NCI-H1694 treated with DMSO at 0.1 percent for 48 hours (cell line): ENCODE results near the gene COL5A2.

Experiments used
- DNase-seq: peaks from one replicate; lab custom pipeline; 2025; lab: John Stamatoyannopoulos, UW

Gene COL5A2

DNA sequence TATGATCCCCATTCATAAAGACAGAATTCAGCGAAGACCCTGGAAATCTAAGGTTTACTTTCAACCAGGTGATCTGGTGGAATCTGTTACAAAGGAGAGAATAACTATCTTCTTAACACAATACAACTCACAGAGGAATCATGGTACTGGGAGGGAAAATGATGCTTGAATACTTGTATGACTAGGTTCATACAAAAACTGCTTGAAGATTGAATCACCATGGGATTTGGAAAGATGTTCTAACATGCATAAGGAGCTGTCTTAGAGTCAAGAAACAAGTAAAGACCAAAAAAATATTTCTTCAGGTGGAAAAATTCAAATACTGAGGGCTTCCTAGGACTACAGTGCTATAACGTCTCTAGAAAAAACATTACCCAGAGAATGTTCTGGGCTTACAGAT lies 32.2 kb downstream of the COL5A2 start:
- DNase-seq, result no peak

DNA sequence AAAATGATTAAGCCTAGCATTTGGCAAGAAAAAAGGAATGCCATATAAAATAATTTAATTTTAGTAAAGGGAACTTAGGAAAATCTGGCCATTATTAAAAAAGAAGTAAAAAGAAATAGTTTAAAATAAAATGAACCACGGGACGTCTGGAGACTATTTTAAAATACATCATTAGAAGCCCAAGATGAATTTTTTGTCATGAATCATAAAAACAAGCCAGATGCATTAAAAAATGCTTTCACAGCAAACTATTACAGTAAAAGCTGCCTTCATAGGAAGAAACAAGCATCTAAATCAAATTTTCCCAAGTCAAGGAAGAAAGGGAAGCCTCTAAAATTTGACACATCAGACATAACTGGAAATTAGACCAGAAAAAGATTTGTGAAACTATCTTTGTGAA lies 33.0 kb downstream of the COL5A2 start:
- no peak for DNase-seq

DNA sequence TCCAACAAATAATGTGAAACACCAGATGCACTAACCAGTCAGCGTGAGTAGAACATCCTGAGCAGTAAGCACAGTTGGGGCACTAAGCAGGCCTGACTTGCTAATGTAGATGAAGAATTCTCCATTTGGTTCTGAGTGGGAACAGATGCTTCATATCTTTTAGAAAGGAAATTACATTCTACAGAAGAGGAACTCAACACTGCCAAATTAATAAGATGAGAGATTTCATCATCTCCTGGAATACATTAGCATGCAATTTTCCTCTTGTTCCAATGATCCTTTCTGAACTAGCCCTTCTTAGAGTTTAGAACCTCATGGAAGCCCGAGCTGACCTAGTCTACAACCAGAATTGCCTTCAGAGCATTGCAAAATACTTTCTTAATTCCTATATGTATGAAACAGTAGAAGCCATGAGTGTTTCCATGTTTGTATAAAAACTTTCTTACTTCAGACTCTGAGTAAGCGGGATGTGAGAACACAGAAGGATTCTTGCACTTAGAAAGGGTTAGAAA lies 34.8 kb downstream of the COL5A2 start:
- no peak for DNase-seq

DNA sequence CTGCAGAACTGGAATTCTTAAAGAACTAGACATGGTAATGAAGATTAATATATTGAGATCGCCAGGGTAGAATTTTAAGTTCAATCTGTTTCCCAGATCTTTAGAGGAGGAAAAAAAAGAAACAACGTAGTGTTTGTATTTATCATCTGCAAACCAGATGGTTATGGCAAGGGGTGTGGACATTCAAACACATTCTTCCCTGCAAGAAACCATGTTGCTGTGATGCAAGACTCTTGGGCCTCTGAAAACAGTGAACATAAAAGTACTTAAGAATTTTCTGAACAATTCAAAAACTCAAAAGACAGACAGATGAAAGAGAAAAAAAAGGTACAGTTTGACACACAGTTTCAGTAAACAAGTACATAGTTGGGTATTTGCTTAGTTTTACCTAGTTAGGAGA lies 35.6 kb downstream of the COL5A2 start:
- no peak for DNase-seq

DNA sequence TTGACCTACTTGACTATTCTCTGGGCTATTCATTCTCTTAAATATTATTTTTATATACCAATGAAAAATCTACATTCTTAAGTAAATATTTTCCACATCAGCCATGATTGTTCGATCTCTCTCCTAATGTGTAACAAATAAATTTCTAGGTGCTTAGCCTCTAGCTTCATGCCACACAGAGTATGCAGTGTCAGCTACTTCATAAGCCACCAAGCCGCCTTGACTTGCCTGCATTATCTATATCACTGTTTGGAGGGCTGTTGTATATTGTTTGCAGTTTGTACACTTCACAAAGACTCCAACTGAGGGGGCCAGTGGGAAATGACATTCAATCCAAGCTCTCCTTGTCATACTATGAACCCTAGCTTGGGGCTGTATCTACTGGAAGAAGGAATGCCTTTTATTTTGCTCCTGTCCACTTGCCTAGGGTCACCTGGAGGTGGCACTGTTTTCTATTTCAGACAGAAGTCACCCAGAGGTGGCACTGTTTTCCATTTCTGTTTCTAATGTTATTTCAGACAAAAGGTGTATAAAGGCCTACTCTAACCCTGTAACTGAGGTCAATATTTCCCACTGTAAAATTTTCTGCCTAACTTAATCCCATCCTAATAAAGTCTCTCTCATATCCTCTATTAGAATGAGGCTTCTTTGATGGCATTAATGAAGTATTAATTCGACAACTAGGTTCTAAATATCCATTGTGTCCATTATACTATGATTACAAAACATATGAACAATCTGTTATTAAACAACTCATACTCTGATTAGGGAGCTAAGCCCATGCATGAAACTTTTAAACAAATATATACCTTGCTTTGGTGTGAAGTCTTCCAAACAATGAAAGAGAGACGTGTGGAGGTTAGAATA lies 36.4 kb downstream of the COL5A2 start:
- peak; percentile 49 for DNase-seq

DNA sequence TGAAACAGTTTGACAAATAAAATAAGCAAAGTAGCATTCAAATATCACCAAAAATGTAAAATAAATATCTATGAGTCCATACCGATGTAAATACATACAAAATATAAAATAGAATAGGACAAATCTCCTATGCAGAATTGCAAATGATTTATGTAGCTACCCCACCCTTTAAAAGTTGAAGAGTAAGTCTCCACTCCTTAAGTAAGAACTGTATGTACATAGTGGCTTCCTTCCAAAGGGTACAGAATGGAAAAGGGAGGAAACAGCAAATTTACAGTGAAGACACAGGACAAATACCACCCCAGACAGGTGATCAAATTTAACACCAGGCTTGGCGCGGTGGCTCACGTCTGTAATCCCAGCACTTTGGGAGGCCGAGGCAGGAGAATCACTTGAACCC lies 40.8 kb downstream of the COL5A2 start:
- no peak for DNase-seq

DNA sequence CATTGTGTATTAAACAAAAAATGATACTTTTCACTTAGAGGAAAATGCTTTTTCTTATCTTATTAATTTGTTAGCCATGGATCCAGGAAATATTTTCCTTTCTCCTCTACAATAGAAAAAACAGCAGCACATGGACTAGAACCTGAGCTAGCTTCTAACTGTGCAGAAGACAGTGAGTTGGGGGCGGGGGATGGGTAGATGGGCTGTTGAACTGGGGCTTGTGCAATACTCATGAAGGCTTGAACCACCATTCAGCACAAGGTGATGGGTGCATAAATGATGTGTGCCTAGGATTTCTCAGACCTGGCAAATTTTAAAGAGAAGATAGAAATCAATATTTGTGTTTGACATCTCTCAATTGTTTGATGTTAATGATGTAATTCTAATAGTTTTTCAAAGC lies 42.0 kb downstream of the COL5A2 start:
- DNase-seq, result no peak

DNA sequence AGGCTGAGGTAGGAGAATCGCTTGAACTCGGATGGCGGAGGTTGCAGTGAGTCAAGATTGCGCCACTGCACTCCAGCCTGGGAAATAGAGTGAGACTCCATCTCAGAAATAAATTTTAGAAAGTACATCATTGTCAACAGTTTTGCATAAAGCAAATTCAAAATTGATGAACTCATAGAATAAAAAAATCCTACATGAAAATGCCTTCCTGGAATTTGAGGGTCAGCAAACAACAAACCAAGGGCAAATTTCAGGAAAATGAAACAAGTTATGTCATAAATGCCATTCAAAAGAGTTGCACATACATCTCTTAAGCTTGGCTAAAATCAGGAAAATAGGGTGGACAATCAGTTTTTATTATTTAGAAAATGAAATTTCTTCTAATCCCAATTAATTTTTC lies 45.1 kb downstream of the COL5A2 start:
- DNase-seq, result no peak

DNA sequence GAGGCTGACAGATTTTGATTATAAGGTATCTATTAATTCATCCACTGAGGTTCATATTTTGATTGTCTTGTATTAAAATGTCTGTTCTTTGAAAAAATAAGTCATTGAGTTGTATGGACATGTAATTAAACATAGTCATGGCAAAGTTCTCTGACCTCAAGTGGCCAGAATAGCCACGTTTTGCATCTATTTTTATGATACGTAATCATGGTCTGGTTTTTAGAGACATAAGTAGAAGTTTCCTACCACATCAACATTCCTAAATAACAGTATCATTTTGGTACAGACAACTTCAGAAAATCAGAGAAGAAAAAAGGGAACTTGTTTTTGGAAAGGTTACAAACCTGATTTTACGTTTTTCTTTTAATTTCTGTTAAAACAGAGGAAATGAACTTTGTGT lies 47.6 kb downstream of the COL5A2 start:
- no peak for DNase-seq

DNA sequence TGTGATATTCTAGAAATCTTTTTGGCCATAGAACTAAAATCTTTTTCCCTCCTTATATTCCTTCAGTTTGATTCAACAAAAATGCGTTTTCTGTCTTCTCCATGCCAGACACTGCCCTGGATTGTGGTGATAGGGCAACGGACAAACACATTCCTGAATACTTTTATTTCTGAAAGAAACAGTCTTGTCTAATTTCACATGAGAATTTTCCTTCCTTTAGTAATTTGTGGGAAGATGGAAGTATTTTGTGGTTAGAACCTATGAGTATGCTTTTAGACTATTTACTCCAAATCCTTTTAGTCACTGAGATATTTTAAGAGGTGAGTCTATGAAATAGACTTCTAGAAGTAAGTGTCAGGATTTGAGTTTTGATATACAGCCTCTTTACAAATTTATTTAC lies 49.6 kb downstream of the COL5A2 start:
- DNase-seq, result no peak

DNA sequence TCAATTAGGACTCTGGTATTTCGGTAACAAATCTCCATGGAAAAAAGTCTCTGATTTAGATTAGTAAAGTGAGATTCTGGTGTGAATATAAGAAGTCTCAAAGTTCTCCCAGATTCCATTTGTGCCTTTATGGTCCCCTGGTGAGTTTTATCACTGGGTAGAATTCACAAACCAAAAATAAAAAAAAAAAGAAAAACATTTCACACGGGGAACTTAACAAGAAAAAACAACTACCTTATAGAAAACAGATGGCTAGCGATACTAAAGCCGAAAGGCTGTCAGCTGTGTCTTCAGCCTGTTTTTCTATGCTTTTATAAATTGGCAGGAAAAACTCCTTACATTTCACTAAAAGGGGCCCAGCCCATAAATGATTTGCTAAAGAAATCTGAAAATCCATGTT lies 50.6 kb downstream of the COL5A2 start:
- no peak for DNase-seq

DNA sequence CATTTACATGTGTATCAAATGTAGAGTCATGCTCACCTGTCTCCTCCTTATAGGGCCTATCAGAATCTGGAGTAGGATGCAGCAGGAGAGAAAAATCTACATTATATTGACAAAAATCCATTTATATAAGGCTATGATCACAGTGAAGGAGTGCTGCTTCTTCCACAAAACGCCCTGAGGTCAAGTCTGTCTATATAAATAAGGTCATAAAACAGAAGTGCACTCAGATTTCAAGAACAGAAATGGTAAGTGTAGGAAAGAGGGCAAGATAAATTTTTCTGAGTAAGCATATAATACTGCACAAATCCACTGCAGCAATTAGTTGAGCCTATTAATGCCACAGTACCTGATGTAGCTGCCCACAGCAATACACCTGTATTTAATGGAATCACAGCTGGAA lies 51.8 kb downstream of the COL5A2 start:
- no peak for DNase-seq

DNA sequence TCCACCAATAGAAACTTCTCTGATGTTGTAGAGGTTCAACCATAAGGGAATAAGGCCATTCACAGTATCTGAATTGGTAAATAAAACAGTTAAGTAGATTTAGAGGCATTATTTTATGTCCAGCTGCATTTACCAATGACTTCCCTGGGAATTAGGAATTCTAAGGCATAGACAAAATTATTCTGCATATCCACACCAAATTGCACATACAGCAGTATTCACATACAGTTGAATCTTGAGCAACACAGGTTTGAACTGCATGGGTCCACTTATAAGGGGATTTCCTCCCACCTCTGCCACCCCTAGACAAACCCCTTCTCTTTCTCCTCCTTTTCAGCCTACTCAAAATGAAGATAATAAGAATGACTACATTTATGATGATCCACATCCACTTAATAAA lies 54.4 kb downstream of the COL5A2 start:
- DNase-seq, result no peak

DNA sequence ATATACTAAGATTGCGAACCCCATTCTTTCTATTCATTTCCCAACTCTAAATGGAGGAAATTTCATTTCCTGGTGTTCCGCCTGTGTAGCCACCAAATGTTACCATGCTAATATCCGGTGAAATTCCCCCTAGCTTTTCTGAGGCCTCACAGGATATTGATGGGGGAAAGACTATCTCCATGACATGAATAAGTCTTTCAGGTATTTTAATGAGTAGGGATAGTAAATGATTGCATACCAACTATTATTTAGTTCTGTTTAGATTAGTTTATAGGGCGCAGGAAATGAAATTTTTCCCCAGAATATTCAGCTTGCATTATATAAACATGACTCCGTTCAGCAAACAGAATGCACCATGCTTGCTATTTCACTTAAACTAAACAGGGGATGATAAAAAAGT lies 55.4 kb downstream of the COL5A2 start:
- DNase-seq, result no peak

DNA sequence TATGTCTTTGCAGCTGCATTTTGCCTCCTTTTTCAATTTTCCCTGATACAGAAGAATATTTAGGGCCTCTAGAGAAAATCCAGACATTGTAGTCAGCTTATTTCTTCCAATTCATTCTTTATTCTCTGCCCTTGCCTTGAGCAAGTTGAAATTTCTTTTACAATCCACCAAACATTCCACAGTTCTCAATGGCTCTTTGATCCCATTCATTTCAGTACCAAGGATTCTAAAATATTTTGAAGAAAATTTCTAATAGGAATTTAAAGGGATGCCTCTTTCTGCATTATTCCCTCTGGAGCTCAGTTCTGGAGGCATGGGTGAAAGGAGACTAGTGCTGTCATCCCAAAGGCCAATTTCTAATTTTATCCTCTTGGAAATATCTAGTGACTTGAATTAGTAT lies 61.2 kb downstream of the COL5A2 start:
- no peak for DNase-seq

DNA sequence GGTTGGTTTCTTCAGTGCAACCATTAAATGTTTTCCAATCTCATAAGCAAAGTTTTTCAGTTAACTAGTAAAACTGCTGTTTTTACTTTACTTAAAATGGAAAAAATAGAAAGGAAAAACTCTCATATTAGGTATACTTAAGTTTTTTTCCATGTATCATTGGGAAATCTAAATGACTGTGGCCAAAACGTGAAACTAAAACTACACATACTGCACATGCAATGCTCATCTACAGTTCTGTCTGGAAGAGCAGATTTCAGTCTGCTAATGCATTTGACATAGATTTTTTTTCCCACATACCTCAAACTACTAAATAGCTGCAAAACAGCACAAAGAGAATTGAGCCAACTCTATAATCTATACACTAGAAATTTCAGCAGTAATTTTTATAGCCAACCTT lies 62.6 kb downstream of the COL5A2 start:
- no peak for DNase-seq

DNA sequence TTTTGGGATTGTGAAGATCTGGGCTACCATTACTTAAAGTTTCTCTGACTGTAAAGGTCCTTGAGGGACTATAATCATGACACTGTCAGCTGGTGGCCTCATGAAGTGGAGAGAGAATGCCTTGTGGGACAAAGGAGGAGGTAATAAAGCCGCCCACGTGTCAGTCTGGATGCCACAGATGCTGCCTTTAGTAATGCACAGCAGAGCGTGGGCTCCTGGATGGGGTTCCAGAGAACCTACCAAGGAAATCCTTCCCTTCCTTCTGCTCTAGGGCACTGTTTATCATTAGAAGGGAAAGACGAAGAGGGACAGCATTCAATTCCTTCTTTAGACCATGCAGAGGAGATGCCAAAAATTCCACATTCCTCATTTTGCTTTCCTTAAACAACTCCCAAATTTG lies 63.5 kb downstream of the COL5A2 start:
- DNase-seq, result no peak

DNA sequence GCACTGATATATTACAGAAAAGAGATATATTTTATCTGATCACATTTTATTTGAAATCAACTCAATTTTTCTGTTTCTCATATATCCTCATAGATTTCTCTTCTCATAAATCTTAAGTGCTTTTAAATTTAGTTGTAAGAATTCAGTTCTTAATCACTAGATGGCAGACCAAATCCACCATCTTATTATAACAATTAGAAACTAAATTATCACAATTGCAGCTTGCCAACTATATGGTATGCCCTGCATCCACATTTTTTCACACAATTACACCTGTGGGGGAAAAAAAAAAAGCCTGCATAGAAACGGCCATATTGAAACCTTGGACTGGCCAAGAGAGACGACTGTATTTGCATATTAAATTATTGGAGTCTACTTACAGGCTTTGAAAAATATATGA lies 64.4 kb downstream of the COL5A2 start:
- no peak for DNase-seq

DNA sequence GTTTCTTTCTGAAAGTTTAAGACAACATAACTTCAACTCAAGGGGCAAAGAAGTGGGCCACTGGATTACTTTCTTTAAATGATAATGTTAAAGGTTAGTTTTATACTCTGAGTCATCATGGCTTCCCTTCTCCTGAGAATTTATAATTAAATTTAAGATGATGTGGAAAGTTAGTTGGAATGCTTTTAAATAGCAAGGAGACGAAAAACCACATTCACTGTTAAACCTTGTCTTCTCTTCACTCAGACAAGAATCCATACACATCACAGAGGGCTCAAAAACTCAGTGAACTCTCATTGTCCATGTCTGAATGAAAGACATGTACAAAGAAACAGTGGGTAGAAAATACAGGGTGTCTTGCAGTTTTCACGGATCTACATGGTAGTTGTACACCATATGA lies 65.6 kb downstream of the COL5A2 start:
- no peak for DNase-seq

DNA sequence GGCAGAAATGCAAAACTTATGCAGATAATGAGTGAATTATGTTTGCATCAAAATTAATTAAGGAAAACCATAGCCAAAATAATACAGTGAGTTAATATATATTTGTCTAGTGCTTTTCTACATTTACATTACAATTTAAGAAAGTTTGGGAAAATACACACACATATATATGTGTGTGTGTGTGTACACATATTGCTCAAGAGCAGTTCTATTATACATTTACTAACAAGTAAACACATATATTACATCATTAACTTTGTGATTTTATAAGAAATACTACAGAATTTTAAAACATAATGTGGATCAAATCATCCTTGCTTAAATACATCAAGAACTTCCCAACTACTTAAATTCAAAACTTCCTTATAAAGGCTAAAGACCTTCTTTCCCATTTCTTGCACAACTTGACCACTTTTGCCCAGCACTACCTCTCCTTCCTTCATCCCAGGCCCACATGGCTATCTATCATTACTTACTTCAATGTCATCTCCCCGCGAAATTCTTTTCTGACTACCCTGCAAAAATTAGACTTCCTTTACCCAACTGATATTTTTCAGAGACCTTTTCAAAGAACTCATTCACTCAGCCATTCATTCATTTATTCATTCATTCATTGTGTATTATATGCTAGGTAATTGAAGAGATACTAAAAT lies 68.4 kb downstream of the COL5A2 start:
- no peak for DNase-seq

DNA sequence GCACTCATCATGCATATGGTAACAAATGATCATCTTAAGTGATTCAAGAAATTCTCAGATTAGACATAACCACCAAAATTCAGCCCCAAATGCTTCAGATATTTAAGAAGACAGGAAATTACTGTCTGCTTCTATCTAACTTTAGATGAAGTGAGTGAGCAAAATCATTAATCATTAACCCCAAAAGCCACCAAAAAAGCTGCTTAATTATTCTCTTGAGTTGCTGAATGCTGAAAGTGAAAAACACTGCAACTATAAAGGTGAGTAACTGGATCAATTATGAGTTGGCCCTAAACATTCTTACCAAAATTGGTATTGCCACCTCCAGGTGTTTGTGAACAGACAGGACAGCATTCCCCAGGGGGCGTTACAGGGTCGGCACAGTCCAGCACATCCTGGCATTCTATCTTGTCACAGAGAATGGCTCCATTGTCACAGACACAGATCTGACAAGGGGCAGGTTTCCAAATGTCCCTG lies 69.6 kb downstream of the COL5A2 start:
- DNase-seq, result no peak

DNA sequence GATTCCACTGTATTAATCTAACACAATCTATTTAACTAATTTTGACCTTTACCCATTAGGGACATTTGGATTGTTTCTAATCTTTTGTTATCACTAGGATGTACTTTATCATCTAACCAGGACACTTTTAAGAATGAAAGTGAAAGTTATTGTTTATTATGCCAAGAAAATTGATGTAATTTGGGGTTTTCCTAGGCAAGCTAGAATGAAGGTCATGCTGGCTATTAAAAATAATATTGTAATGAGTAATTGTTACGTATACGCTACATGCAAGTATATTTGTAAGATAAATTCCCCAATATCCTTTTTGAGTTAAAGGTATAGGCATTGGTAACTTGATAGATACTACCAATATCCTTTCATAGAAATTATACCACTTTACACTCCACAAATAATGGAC lies 74.6 kb downstream of the COL5A2 start:
- DNase-seq, result no peak

DNA sequence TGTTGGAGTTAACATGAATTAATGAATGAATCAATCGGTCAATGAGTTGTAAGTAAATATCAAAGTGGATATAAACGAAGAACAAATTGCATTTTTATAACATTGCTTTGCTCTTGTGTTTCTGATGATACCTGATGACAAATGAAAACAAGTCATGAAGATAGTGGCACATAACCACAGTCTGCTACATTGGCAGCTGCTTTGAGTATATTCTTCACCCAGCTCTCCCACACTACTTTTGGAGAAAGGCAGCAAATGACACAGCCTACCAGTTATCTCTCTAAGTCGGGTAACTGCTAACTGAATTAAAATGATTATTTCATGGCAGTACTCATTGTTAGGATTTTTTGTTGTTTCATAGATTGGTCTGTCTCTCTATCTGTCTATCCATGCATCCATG lies 76.8 kb downstream of the COL5A2 start:
- no peak for DNase-seq

DNA sequence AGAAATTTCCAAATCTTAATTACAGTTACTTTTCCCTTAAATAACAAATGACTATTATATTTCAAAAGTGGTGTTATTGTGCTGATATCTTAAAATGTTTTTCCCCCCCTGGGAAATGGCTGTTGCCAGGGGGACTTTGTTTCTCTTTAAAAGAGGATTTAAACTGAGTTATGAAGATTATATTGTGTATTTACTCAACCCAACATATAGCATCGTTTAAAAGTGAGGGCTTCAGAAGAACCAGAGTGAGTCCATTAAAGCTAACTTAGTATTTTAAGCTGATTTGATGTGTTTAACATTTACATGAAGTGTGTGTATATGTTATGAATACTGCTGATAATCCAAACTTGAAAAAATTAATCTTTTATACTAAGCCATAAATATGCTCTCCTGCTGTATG lies 81.6 kb downstream of the COL5A2 start:
- DNase-seq, result no peak
